CD14-positive monocyte (primary cell): ENCODE results near the gene SGMS1. TPM values are rescaled to one million over a fixed set of nuclear protein-coding genes. Genes with fewer than 3 reads are reported as not detected.

Experiments
- DNase-seq, 3 donors: peaks; one replicate each; pipeline ENCODE4 v3.0.0-alpha.2; 2011 to 2022
- H2AFZ ChIP-seq: 2 replicates; pipeline ENCODE4 v1.6.0; 2012; ENCODE audit warnings: mild to moderate bottlenecking, low read depth, low read length, inconsistent platforms; ENCODE audit not compliant: insufficient read depth, poor library complexity, severe bottlenecking
- H3K27ac ChIP-seq, 2 donors: 1 replicate in 1 of 2; 2 replicates in 1 of 2; pipeline ENCODE4 v1.5.1; 2012 to 2013; ENCODE audit warnings: low read length in 2 of 2, control low read depth in 1 of 2, inconsistent platforms in 1 of 2, low read depth in 1 of 2, mild to moderate bottlenecking in 1 of 2
- H3K27me3 ChIP-seq, 2 donors: one replicate each; pipeline versions ENCODE4 v1.6.0 to v1.6.1; 2011 to 2013; ENCODE audit warnings: low read length in 2 of 2; ENCODE audit not compliant: control insufficient read depth in 2 of 2, insufficient read depth in 2 of 2
- H3K36me3 ChIP-seq, 2 donors: replicated peaks in 1 of 2; 1 replicate in 1 of 2; 2 replicates in 1 of 2; pipeline versions ENCODE4 v1.5.1 to v1.6.1; 2012 to 2013; ENCODE audit warnings: low read length in 2 of 2, control low read depth in 1 of 2, inconsistent platforms in 1 of 2, mild to moderate bottlenecking in 1 of 2; ENCODE audit not compliant: insufficient read depth in 2 of 2, control insufficient read depth in 1 of 2
- H3K4me1 ChIP-seq, 2 donors: 1 replicate in 1 of 2; 2 replicates in 1 of 2; pipeline versions ENCODE4 v1.5.1 to v1.6.1; 2012 to 2013; ENCODE audit warnings: low read length in 2 of 2, control low read depth in 1 of 2, inconsistent platforms in 1 of 2, mild to moderate bottlenecking in 1 of 2, moderate library complexity in 1 of 2; ENCODE audit not compliant: insufficient read depth in 2 of 2, control insufficient read depth in 1 of 2
- H3K4me2 ChIP-seq: replicated peaks from 2 replicates; pipeline ENCODE3; 2012; ENCODE audit warnings: low read length, moderate library complexity, mild to moderate bottlenecking; ENCODE audit not compliant: poor library complexity, severe bottlenecking; ENCODE audit errors: extremely low read depth
- H3K4me3 ChIP-seq, 3 experiments: fragments of 200-600 bp in 1 of 3; sonication (generic) in 1 of 3; replicated peaks in 1 of 3; 1 replicate in 2 of 3; 2 replicates in 1 of 3; pipeline ENCODE4 v1.5.1; 2011 to 2013; ENCODE audit warnings: low read length in 3 of 3, mild to moderate bottlenecking in 3 of 3, control low read depth in 2 of 3, low read depth in 2 of 3, inconsistent platforms in 1 of 3, moderate library complexity in 1 of 3
- H3K79me2 ChIP-seq: 2 replicates; pipeline ENCODE4 v1.6.0; 2012; ENCODE audit warnings: mild to moderate bottlenecking, control low read depth, inconsistent platforms, low read length, moderate library complexity; ENCODE audit not compliant: insufficient read depth
- H3K9ac ChIP-seq: 2 replicates; pipeline ENCODE4 v1.6.0; 2017; ENCODE audit warnings: low read length, mild to moderate bottlenecking; ENCODE audit not compliant: insufficient read depth, poor library complexity, severe bottlenecking
- H3K9me3 ChIP-seq, 2 donors: replicated peaks in 1 of 2; 1 replicate in 1 of 2; 2 replicates in 1 of 2; pipeline versions ENCODE4 v1.5.1 to v1.6.1; 2012 to 2013; ENCODE audit warnings: low read length in 2 of 2, control low read depth in 1 of 2; ENCODE audit not compliant: control insufficient read depth in 1 of 2, insufficient read depth in 1 of 2
- H4K20me1 ChIP-seq: 2 replicates; pipeline ENCODE4 v1.6.0; 2012; ENCODE audit warnings: mild to moderate bottlenecking, low read length, control low read depth, moderate library complexity; ENCODE audit not compliant: insufficient read depth
- H3K27ac Mint-ChIP-seq, 7 donors: one replicate each; pipeline ENCODE4 v1.8.0; 2020; ENCODE audit warnings: mild to moderate bottlenecking in 7 of 7, mixed read lengths in 7 of 7, moderate library complexity in 6 of 7, inconsistent platforms in 2 of 7
- H3K27me3 Mint-ChIP-seq, 3 donors: one replicate each; pipeline ENCODE4 v1.8.0; 2021 to 2022; ENCODE audit warnings: low read depth in 3 of 3, mild to moderate bottlenecking in 3 of 3, mixed read lengths in 3 of 3, moderate library complexity in 3 of 3, inconsistent platforms in 1 of 3
- H3K36me3 Mint-ChIP-seq, 2 donors: one replicate each; pipeline ENCODE4 v1.8.0; 2020; ENCODE audit warnings: mixed read lengths in 2 of 2, inconsistent platforms in 1 of 2, mild to moderate bottlenecking in 1 of 2
- H3K4me1 Mint-ChIP-seq: one replicate; pipeline ENCODE4 v1.8.0; 2020; ENCODE audit warnings: mild to moderate bottlenecking, mixed read lengths
- H3K4me3 Mint-ChIP-seq, 2 donors: one replicate each; pipeline ENCODE4 v1.8.0; 2020; ENCODE audit warnings: mild to moderate bottlenecking in 2 of 2, mixed read lengths in 2 of 2, moderate library complexity in 1 of 2
- H3K9me3 Mint-ChIP-seq, 7 donors: one replicate each; pipeline ENCODE4 v1.8.0; 2020 to 2022; ENCODE audit warnings: mixed read lengths in 7 of 7, mild to moderate bottlenecking in 6 of 7, moderate library complexity in 6 of 7, inconsistent platforms in 2 of 7
- WGBS: methylation state at CpG from one replicate; pipeline ENCODE4 v1.1.5; 2013; ENCODE audit warnings: missing lambda C conversion rate; ENCODE audit not compliant: insufficient coverage; 5-methylcytosine and 5-hydroxymethylcytosine counted together
- intact Hi-C, 2 donors: fragments of 100-400 bp; cut with micrococcal nuclease; formaldehyde crosslinking; loops; one replicate each; pipeline versions ENCODE4 v1.15.0 to v1.15.1; 2023
- polyA plus RNA-seq, 3 donors: library from polyadenylated mRNA; depleted of rRNA in 1 of 3; unstranded in 2 of 3; stranded (reverse) in 1 of 3; fragments of 300-500 nt in 2 of 3; fragments of >200 nt in 1 of 3; fragmentation: Illumina TruSeq in 2 of 3; gene quantifications; 1 replicate in 2 of 3; 2 replicates in 1 of 3; pipeline ENCODE4 v1.2.3, GENCODE V29; 2012 to 2021
- TF ChIP-seq, protein P1 (sequence below): fragments of 200-600 bp; IDR thresholded peaks from one replicate; pipeline ENCODE4 v1.8.0; 2022; ENCODE audit warnings: antibody characterized with exemption, mild to moderate bottlenecking

The SGMS1 gene
- polyA plus RNA-seq, 3 donors = 19.5 to 20.6 (median 20.4) TPM

DNA sequence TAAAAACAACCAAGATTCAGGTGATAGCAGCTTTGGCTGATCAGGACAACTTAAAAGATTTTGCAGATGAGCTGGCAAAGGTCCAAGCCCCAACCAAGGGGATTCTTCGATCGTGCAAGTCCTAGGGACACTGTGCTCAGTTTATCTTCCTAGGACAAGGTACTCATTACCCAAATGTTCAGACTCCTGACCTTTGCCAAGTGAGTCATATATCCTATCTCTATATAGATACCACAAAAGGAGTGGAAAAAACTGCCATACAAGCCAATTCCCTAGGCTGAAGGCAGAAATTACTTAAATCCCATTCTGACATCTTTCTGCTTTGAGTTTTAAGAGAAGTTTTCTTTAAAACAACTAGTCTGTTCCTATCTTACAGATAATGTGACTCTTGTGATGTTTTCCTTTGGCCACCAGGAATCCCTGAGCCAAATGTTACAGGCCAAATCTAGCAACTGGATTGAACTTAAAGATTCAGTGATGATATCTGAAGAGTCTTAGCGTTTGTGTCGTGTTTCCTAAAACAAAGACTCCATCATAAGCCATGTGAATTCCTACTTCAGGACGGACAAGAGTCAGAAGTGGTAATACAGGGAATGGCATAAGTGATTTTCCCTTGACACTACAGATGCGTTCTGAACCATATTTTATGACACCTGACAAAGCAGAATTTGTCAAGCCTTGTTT, 229.8 kb downstream of the SGMS1 start:
- TF ChIP-seq, protein P1, sequence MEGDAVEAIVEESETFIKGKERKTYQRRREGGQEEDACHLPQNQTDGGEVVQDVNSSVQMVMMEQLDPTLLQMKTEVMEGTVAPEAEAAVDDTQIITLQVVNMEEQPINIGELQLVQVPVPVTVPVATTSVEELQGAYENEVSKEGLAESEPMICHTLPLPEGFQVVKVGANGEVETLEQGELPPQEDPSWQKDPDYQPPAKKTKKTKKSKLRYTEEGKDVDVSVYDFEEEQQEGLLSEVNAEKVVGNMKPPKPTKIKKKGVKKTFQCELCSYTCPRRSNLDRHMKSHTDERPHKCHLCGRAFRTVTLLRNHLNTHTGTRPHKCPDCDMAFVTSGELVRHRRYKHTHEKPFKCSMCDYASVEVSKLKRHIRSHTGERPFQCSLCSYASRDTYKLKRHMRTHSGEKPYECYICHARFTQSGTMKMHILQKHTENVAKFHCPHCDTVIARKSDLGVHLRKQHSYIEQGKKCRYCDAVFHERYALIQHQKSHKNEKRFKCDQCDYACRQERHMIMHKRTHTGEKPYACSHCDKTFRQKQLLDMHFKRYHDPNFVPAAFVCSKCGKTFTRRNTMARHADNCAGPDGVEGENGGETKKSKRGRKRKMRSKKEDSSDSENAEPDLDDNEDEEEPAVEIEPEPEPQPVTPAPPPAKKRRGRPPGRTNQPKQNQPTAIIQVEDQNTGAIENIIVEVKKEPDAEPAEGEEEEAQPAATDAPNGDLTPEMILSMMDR = no peak
- Mint-ChIP-seq H3K4me1 (peaks cover 55% of the 10 kb centered on the region), H3K27me3 (peaks cover 0 to 2% (median 0%) of the 10 kb centered on the region in 3 donors), H3K4me3 (no peak overlapping the region), H3K27ac (peak overlapping the region; percentile 95 to 100 (median 98)), H3K9me3 (peaks cover 0 to 3% (median 0%) of the 10 kb centered on the region in 7 donors), H3K36me3 (peaks cover 5 to 21% of the 10 kb centered on the region in 2 donors)
- H3K9me3 ChIP-seq = no peaks in the 10 kb centered on the region
- H3K4me2 ChIP-seq = no peak overlapping the region
- H3K79me2 ChIP-seq = peaks cover 89% of the 10 kb centered on the region
- peak in 1 of 3 donors; percentile 32 for DNase-seq
- peak overlapping the region in 1 of 2 donors; percentile 98 for H3K27ac ChIP-seq
- no peak overlapping the region for H2AFZ ChIP-seq
- H3K4me3 ChIP-seq = no peak overlapping the region
- H4K20me1 ChIP-seq = peaks cover 92% of the 10 kb centered on the region
- no peaks in the 10 kb centered on the region for H3K27me3 ChIP-seq
- intact Hi-C loops = no loop called here
- 95% methylated on average over 2 of the region's 6 CpGs for WGBS
- no peak overlapping the region for H3K9ac ChIP-seq
- H3K4me1 ChIP-seq = peaks cover 39 to 43% of the 10 kb centered on the region in 2 donors
- no peaks in the 10 kb centered on the region for H3K36me3 ChIP-seq

DNA sequence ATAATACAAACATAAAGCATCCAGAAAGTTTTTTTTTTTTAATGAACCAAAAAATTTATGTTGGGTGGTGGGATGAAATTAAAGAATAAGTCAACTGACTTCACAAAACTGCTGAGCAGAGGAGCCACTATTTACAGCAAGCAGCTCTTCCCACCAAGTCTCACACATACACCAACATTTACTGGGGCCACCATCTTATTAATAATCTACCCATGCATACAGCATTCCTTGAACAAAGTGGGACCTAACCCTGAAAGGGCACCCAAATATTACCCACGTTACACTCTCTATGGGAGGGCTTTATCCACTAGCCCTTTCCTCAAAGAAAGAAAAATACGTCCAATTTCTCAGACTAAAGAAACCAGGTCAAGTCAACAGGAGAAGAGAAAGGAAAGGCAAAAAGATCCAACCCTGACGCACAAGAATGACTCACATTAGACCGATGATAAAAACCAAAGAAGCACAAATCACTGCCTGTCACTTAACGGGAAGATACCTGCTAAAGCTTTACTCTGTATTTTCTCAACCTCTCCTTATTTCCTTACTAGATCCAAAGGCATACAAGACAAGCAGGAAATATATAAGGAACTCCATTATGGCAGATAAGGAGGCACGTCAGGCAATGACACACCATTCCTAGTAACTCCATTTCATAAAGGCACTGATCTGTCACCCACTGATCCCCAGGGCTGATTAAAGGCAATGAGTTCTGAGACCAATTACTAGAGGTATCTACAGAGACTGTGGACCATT, 230.6 kb downstream of the SGMS1 start:
- no peak overlapping the region for H3K4me3 ChIP-seq
- intact Hi-C loops = no loop called here
- Mint-ChIP-seq H3K9me3 (peaks cover 0 to 3% (median 0%) of the 10 kb centered on the region in 7 donors), H3K4me3 (no peak overlapping the region), H3K4me1 (peaks cover 54% of the 10 kb centered on the region), H3K36me3 (peaks cover 5 to 20% of the 10 kb centered on the region in 2 donors), H3K27me3 (peaks cover 0 to 2% (median 0%) of the 10 kb centered on the region in 3 donors), H3K27ac (peak overlapping the region in 4 of 7 donors; percentile 36 to 99 (median 71))
- H3K9me3 ChIP-seq = no peaks in the 10 kb centered on the region
- H2AFZ ChIP-seq = no peak overlapping the region
- H3K9ac ChIP-seq = no peak overlapping the region
- H3K79me2 ChIP-seq = peaks cover 92% of the 10 kb centered on the region
- H3K27me3 ChIP-seq = no peaks in the 10 kb centered on the region
- TF ChIP-seq, protein P1 = no peak
- H3K36me3 ChIP-seq = no peaks in the 10 kb centered on the region
- no peak overlapping the region for H3K27ac ChIP-seq
- no peak overlapping the region for H3K4me2 ChIP-seq
- H3K4me1 ChIP-seq = peaks cover 42 to 49% of the 10 kb centered on the region in 2 donors
- peaks cover 93% of the 10 kb centered on the region for H4K20me1 ChIP-seq
- no peak for DNase-seq
- 100% methylated on average over 1 of the region's 6 CpGs for WGBS
